Endothelial cell of umbilical vein (primary cell): Measurements from ENCODE around the gene MYRIP. TPM values are rescaled to one million over a fixed set of nuclear protein-coding genes. Genes with fewer than 3 reads are reported as not detected.
A peak's percentile ranks its signal among the peaks of the same experiment; 100 is the strongest.

Experiments used
- BruUV-seq: library from RNA; stranded (reverse); fragments of 400-500 nt; replicated peaks from 2 replicates; lab custom pipeline; 2021; lab: Mats Ljungman, UMichigan
- CTCF ChIA-PET: fragments of 300-600, 350-600 bp; sonication (Branson Sonifier 250); formaldehyde crosslinking; loops from one replicate; lab custom pipeline; 2021; ENCODE audit warnings: antibody characterized with exemption, inconsistent platforms; lab: Charles Lee
- POLR2A ChIA-PET: fragments of 300-600, 350-600 bp; sonication (Branson Sonifier 250); formaldehyde crosslinking; loops from one replicate; lab custom pipeline; 2021; ENCODE audit warnings: antibody characterized with exemption, inconsistent platforms; lab: Charles Lee
- DNase-seq: peaks from one replicate; pipeline ENCODE4 v3.0.0-alpha.2; 2011; ENCODE audit warnings: low read depth, low spot score
- FAIRE-seq: peaks from 2 replicates; lab custom pipeline; 2011; peaks lifted over from hg19 to GRCh38; lab: Jason Lieb, UNC
- H2AFZ ChIP-seq: 2 replicates; pipeline ENCODE4 v1.6.0; 2012; ENCODE audit warnings: low read depth, low read length, control low read depth, inconsistent platforms
- H3K27ac ChIP-seq: 2 replicates; pipeline ENCODE4 v1.5.1; 2011; ENCODE audit warnings: low read depth, mild to moderate bottlenecking, control low read depth, low read length, moderate library complexity; ENCODE audit not compliant: insufficient read depth
- H3K27me3 ChIP-seq, 2 experiments: 2 replicates each; pipeline versions ENCODE4 v1.6.0 to v1.6.1; 2011; ENCODE audit warnings: low read length in 2 of 2, mixed read lengths in 1 of 2; ENCODE audit not compliant: control insufficient read depth in 2 of 2, insufficient read depth in 2 of 2
- H3K36me3 ChIP-seq, 2 experiments: 2 replicates in 1 of 2; 3 replicates in 1 of 2; pipeline ENCODE4 v1.5.1; 2011; ENCODE audit warnings: low read length in 2 of 2, mild to moderate bottlenecking in 1 of 2, moderate library complexity in 1 of 2; ENCODE audit not compliant: control insufficient read depth in 2 of 2, insufficient read depth in 2 of 2; ENCODE audit errors: extremely low read depth in 1 of 2
- H3K4me1 ChIP-seq: 3 replicates; pipeline ENCODE4 v1.5.1; 2011; ENCODE audit warnings: mild to moderate bottlenecking, low read length; ENCODE audit not compliant: control insufficient read depth, insufficient read depth; ENCODE audit errors: extremely low read depth
- H3K4me2 ChIP-seq: 2 replicates; pipeline ENCODE4 v1.6.1; 2011; ENCODE audit warnings: low read length, control low read depth, mixed read lengths; ENCODE audit not compliant: insufficient read depth
- H3K4me3 ChIP-seq, 3 experiments: fragments of 200-600 bp in 1 of 3; sonication (generic), shearing (Covaris generic) in 1 of 3; replicated peaks in 1 of 3; 2 replicates each; pipeline ENCODE4 v1.5.1; 2011 to 2016; ENCODE audit warnings: control low read depth in 3 of 3, low read length in 3 of 3, mild to moderate bottlenecking in 2 of 3, inconsistent platforms in 1 of 3, low read depth in 1 of 3, moderate library complexity in 1 of 3; ENCODE audit not compliant: insufficient read depth in 1 of 3
- H3K79me2 ChIP-seq: 2 replicates; pipeline ENCODE4 v1.6.0; 2012; ENCODE audit warnings: low read length, inconsistent platforms; ENCODE audit not compliant: control insufficient read depth, insufficient read depth
- H3K9ac ChIP-seq: replicated peaks from 2 replicates; pipeline ENCODE3; 2011; ENCODE audit warnings: low read length, control low read depth; ENCODE audit not compliant: insufficient read depth; ENCODE audit errors: extremely low read depth
- H3K9me1 ChIP-seq: replicated peaks from 3 replicates; pipeline ENCODE4 v1.6.0; 2011; ENCODE audit warnings: mild to moderate bottlenecking, low read length; ENCODE audit not compliant: control insufficient read depth, insufficient read depth; ENCODE audit errors: extremely low read depth
- H3K9me3 ChIP-seq: replicated peaks from 2 replicates; pipeline ENCODE4 v1.5.1; 2012; ENCODE audit warnings: low read length, inconsistent platforms; ENCODE audit not compliant: control insufficient read depth, insufficient read depth
- H4K20me1 ChIP-seq: replicated peaks from 2 replicates; pipeline ENCODE3; 2011; ENCODE audit warnings: mild to moderate bottlenecking, low read length; ENCODE audit not compliant: control insufficient read depth, insufficient read depth; ENCODE audit errors: extremely low read depth
- EZH2 ChIP-seq: IDR thresholded peaks from 2 replicates; pipeline ENCODE4 v1.6.1; 2012; ENCODE audit warnings: borderline replicate concordance, low read depth, mild to moderate bottlenecking, moderate library complexity, low read length, inconsistent platforms; ENCODE audit not compliant: severe bottlenecking
- MYC ChIP-seq: IDR thresholded peaks from one replicate; pipeline ENCODE4 v1.6.1; 2011; ENCODE audit warnings: mild to moderate bottlenecking, low read depth, low read length
- POLR2A ChIP-seq: IDR thresholded peaks from 2 replicates; pipeline ENCODE4 v1.6.1; 2012; ENCODE audit warnings: low read depth, mild to moderate bottlenecking, control low read depth, low read length
- dilution Hi-C: fragments of 300-500 bp; cut with MboI; formaldehyde crosslinking; loops from one replicate; pipeline ENCODE4 v1.15.0; 2019; ENCODE audit warnings: low sequenced_read_pairs; ENCODE audit not compliant: extremely low pct_ligation_motif_present
- intact Hi-C: fragments of 100-400 bp; cut with micrococcal nuclease; formaldehyde crosslinking; loops from one replicate; pipeline ENCODE4 v1.10.0; 2022
- polyA plus RNA-seq, 4 experiments: library from polyadenylated mRNA; depleted of rRNA in 3 of 4; stranded (reverse) in 3 of 4; unstranded in 1 of 4; fragments of >200 nt; gene quantifications; 2 replicates each; pipeline versions ENCODE4 v1.2.1 to v1.2.3, GENCODE V29; 2011 to 2012; ENCODE audit warnings: missing spikeins in 1 of 4
- total RNA-seq: library from RNA; stranded (reverse); gene quantifications from 2 replicates; pipeline ENCODE4 v1.2.3, GENCODE V29; 2021

Gene MYRIP
- total and polyA plus RNA-seq, 2 donors (not counting 3 experiments of a cell fraction or from before 2014, with no cell fraction given), result 6.7 to 11.9 TPM

DNA sequence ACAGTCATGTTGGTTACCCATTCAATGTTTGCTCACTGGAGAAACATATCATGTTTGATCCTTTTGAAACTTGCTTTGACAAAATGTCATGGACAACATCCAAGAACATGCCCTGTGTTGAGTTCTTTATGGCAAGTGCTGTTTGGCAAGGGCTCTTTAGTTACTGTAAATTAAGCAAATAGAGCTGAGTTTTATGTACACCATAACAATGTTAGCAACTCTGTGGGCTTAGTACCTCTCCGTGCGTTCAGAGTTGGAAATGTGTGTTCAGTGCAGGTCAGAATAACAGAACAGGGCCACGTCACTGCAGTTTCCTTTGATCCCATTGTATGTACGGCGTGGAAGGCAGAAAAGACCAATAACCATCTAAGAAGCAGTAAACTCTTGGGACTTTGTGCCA is 132.5 kb downstream of the MYRIP start:
- H3K9me1 ChIP-seq, result no peaks in the 10 kb centered on the region
- POLR2A ChIA-PET, result no interaction called here
- peaks cover 5% of the 10 kb centered on the region for H3K4me1 ChIP-seq
- dilution Hi-C loops, result no loop called here
- no peaks in the 10 kb centered on the region for H3K27me3 ChIP-seq
- FAIRE-seq, result peak; percentile 12
- DNase-seq, result peak; percentile 89
- peak overlapping the region; percentile 27 for H2AFZ ChIP-seq
- peak overlapping the region; percentile 5 for H3K4me2 ChIP-seq
- no peaks in the 10 kb centered on the region for H4K20me1 ChIP-seq
- H3K9me3 ChIP-seq, result no peaks in the 10 kb centered on the region
- intact Hi-C loops, result no loop called here
- CTCF ChIA-PET, result no interaction called here
- BruUV-seq, result no TSS peak
- peaks cover 0 to 3% of the 10 kb centered on the region in 2 experiments for H3K36me3 ChIP-seq
- H3K27ac ChIP-seq, result no peak overlapping the region
- H3K4me3 ChIP-seq, result no peak overlapping the region
- no peaks in the 10 kb centered on the region for H3K79me2 ChIP-seq
- TF ChIP-seq EZH2, result no peak
- no peak for TF ChIP-seq POLR2A
- H3K9ac ChIP-seq, result no peak overlapping the region

DNA sequence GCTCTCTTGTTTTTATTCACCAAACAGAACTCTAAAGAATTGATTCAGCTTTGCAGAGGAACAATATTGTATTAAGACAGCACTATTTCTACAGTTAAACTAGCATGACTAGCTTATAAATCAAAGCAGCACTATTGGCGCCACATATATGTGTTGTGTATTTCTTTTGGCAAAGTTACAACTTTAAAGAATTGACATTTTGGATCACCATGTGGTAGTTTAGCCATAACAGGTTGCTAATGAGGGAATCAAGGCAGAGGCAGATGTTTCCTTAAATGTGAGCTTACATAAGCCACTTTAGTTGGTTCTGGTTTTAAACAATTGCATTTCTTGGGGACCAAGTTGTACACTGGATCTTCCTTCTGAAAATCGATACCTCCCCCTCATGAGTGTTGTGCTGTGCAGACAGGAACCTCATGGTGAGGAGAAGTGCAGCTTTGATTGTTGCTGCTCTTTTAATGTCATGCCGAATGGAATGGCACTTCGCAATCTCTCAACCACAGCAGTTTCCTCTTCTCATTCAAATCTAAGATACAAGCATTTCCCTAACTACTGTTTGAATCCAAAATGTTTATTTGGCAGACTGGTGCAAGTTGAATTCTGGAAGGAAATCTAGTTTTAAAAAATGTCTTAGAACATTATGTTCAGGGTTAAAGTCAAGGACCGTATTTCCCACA is 151.2 kb downstream of the MYRIP start:
- dilution Hi-C loops, result no loop called here
- Histone ChIP-seq H3K27ac (peak overlapping the region; percentile 70), H3K4me3 (no peak overlapping the region), H3K9ac (no peak overlapping the region), H3K36me3 (no peaks in the 10 kb centered on the region), H3K4me1 (peaks cover 9% of the 10 kb centered on the region), H3K79me2 (no peaks in the 10 kb centered on the region), H3K4me2 (no peak overlapping the region), H4K20me1 (no peaks in the 10 kb centered on the region), H3K27me3 (no peaks in the 10 kb centered on the region), H3K9me3 (no peaks in the 10 kb centered on the region), H2AFZ (no peak overlapping the region), H3K9me1 (no peaks in the 10 kb centered on the region)
- intact Hi-C loops, result loop anchor here (1.0 kb wide), 2 partner anchors 21 to 52 kb away; no protein-coding TSS in a partner anchor
- CTCF ChIA-PET, result interaction anchor here (0.8 to 1.7 kb wide), 7 partner anchors 30 to 236 kb away, joined by 3 to 8 read pairs (median 3); no protein-coding TSS in a partner anchor
- FAIRE-seq, result peak; percentile 76
- POLR2A ChIA-PET, result no interaction called here
- no TSS peak for BruUV-seq
- peak; percentile 99 for DNase-seq
- TF ChIP-seq MYC, result no peak
